GM21360 (cell line): ENCODE data around the gene MAD1L1.

ENCODE experiments used
- ATAC-seq: cut with Tn5 transposase; IDR thresholded peaks from one replicate; pipeline ENCODE4 v1.9.1; 2021; ENCODE audit warnings: mild to moderate bottlenecking, moderate library complexity; ENCODE audit not compliant: unreplicated experiment

MAD1L1 gene

GRCh38 chr7:1859266-1860035 lies 373.3 kb downstream of the MAD1L1 start:
- no peak for ATAC-seq

- ATAC-seq = no peak
Observed at GRCh38 chr7:1858435-1859265, 374.1 kb downstream of the MAD1L1 start.

- ATAC-seq = no peak
Observed at GRCh38 chr7:1857487-1858421, 375.0 kb downstream of the MAD1L1 start.

GRCh38 chr7:1856888-1857441 lies 375.8 kb downstream of the MAD1L1 start:
- ATAC-seq = no peak

- no peak for ATAC-seq
Observed at GRCh38 chr7:1856161-1856887, 376.4 kb downstream of the MAD1L1 start.

GRCh38 chr7:1855725-1856160 lies 377.0 kb downstream of the MAD1L1 start:
- ATAC-seq = no peak

GRCh38 chr7:1854866-1855724 lies 377.6 kb downstream of the MAD1L1 start:
- no peak for ATAC-seq

- ATAC-seq = no peak
Observed at GRCh38 chr7:1853986-1854865, 378.5 kb downstream of the MAD1L1 start.

GRCh38 chr7:1853431-1853985 lies 379.2 kb downstream of the MAD1L1 start:
- ATAC-seq = no peak

GRCh38 chr7:1852517-1853430 lies 380.0 kb downstream of the MAD1L1 start:
- no peak for ATAC-seq

GRCh38 chr7:1851721-1852516 lies 380.8 kb downstream of the MAD1L1 start:
- no peak for ATAC-seq

GRCh38 chr7:1850976-1851571 lies 381.7 kb downstream of the MAD1L1 start:
- ATAC-seq = no peak

- ATAC-seq = no peak
Observed at GRCh38 chr7:1850111-1850975, 382.4 kb downstream of the MAD1L1 start.

GRCh38 chr7:1849351-1850041 lies 383.2 kb downstream of the MAD1L1 start:
- ATAC-seq = no peak
